A549 (cell line): ENCODE data around the gene XPC. TPM values are rescaled to one million over a fixed set of nuclear protein-coding genes. Genes with fewer than 3 reads are reported as not detected.

Experiments
- ATAC-seq, 2 experiments: fragments of 200-7000 bp in 1 of 2; fragments of >200 bp in 1 of 2; cut with Nextera tagmentation in 1 of 2; cut with Tn5 transposase in 1 of 2; 3 replicates each; pipeline versions ENCODE4 v1.8.0 to v1.9.1; 2018 to 2020; ENCODE audit warnings: mild to moderate bottlenecking in 1 of 2, moderate library complexity in 1 of 2
- CTCF ChIA-PET: fragments of 300-600 bp; sonication (Branson Sonifier 250); formaldehyde crosslinking; extraction: SDS; loops from one replicate; lab custom pipeline; 2021; ENCODE audit warnings: antibody characterized with exemption, inconsistent platforms; lab: Yijun Ruan, JAX
- POLR2A ChIA-PET: fragments of 350-600 bp; formaldehyde crosslinking; extraction: SDS; loops from one replicate; lab custom pipeline; 2021; ENCODE audit warnings: antibody characterized with exemption, inconsistent platforms; lab: Yijun Ruan, JAX
- DNase-seq, 2 experiments: peaks; one replicate each; pipeline versions ENCODE4 v3.0.0 to v3.0.0-alpha.2; 2011 to 2016; ENCODE audit warnings: low read depth in 1 of 2, low spot score in 1 of 2
- FAIRE-seq: peaks from 2 replicates; lab custom pipeline; 2011; peaks lifted over from hg19 to GRCh38; lab: Jason Lieb, UNC
- H3K27ac ChIP-seq, 2 experiments: fragments of >200 bp; sonication (Bioruptor Twin); formaldehyde crosslinking; 3 replicates each; pipeline ENCODE4 v1.5.1; 2016 to 2017
- H3K4me1 ChIP-seq: fragments of >200 bp; sonication (Bioruptor Twin); formaldehyde crosslinking; 3 replicates; pipeline ENCODE4 v1.6.1; 2016
- H3K4me2 ChIP-seq: fragments of >200 bp; sonication (Bioruptor Twin); formaldehyde crosslinking; 3 replicates; pipeline ENCODE4 v1.6.1; 2016
- H3K4me3 ChIP-seq: fragments of >200 bp; sonication (Bioruptor Twin); formaldehyde crosslinking; 3 replicates; pipeline ENCODE4 v1.5.1; 2016
- H3K9me3 ChIP-seq: fragments of >200 bp; sonication (Bioruptor Twin); formaldehyde crosslinking; 3 replicates; pipeline ENCODE4 v1.6.1; 2016
- BCL3 ChIP-seq: fragments of >200 bp; sonication (Bioruptor Twin); formaldehyde crosslinking; IDR thresholded peaks from 3 replicates; pipeline ENCODE4 v1.6.1; 2016
- BHLHE40 ChIP-seq: IDR thresholded peaks from 2 replicates; pipeline ENCODE4 v1.6.1; 2012; ENCODE audit warnings: low read depth, low read length, inconsistent platforms
- CEBPB ChIP-seq, 2 experiments: fragments of >200 bp in 1 of 2; sonication (Bioruptor Twin) in 1 of 2; formaldehyde crosslinking in 1 of 2; IDR thresholded peaks; 2 replicates each; pipeline ENCODE4 v1.6.1; 2012 to 2016
- CHD4 ChIP-seq: fragments of 200-600 bp; sonication (generic); IDR thresholded peaks from 2 replicates; pipeline ENCODE4 v1.6.1; 2016; ENCODE audit warnings: antibody characterized with exemption, mild to moderate bottlenecking, borderline replicate concordance
- CTCF ChIP-seq: fragments of >200 bp; sonication (Bioruptor Twin); formaldehyde crosslinking; IDR thresholded peaks from 3 replicates; pipeline ENCODE4 v1.5.1; 2016
- EHF ChIP-seq: fragments of 250-450 bp; sonication (Bioruptor Pico); IDR thresholded peaks from 2 replicates; pipeline ENCODE4 v1.5.0; 2020; ENCODE audit warnings: mild to moderate bottlenecking
- FOSL2 ChIP-seq, 2 experiments: fragments of 450-650 bp in 1 of 2; fragments of >200 bp in 1 of 2; sonication (Bioruptor Twin) in 1 of 2; formaldehyde crosslinking; IDR thresholded peaks; 2 replicates each; pipeline versions ENCODE4 v1.5.0 to v1.6.1; 2016 to 2020; ENCODE audit warnings: mild to moderate bottlenecking in 1 of 2, moderate library complexity in 1 of 2
- GATA3 ChIP-seq: IDR thresholded peaks from 2 replicates; pipeline ENCODE4 v1.6.1; 2012; ENCODE audit warnings: borderline replicate concordance
- HOXB13 ChIP-seq: fragments of 250-450 bp; sonication (Bioruptor Pico); IDR thresholded peaks from 2 replicates; pipeline ENCODE4 v1.5.0; 2020; ENCODE audit warnings: low read depth, mild to moderate bottlenecking, moderate library complexity
- HOXB5 ChIP-seq: fragments of 250-450 bp; sonication (Bioruptor Pico); IDR thresholded peaks from 2 replicates; pipeline ENCODE4 v1.5.0; 2020; ENCODE audit warnings: mild to moderate bottlenecking, moderate library complexity
- JUN ChIP-seq, 2 experiments: fragments of >200 bp; sonication (Bioruptor Twin); formaldehyde crosslinking; IDR thresholded peaks; 2 replicates in 1 of 2; 3 replicates in 1 of 2; pipeline ENCODE4 v1.6.1; 2016 to 2017
- JUNB ChIP-seq: fragments of >200 bp; sonication (Bioruptor Twin); formaldehyde crosslinking; IDR thresholded peaks from 2 replicates; pipeline ENCODE4 v1.6.1; 2016
- KDM5A ChIP-seq: fragments of 200-600 bp; sonication (generic); IDR thresholded peaks from 2 replicates; pipeline ENCODE4 v1.6.1; 2016; ENCODE audit warnings: antibody characterized with exemption, mild to moderate bottlenecking
- NFE2L2 ChIP-seq: fragments of 150-350 bp; conservative IDR thresholded peaks from 2 replicates; pipeline ENCODE4 v1.6.1; 2014; ENCODE audit warnings: low read length
- NPAS2 ChIP-seq: fragments of 250-450 bp; sonication (Bioruptor Pico); IDR thresholded peaks from 2 replicates; pipeline ENCODE4 v1.8.0; 2022; ENCODE audit warnings: mild to moderate bottlenecking, moderate library complexity, borderline replicate concordance
- RAD21 ChIP-seq, 2 experiments: fragments of >200 bp in 1 of 2; sonication (Bioruptor Twin) in 1 of 2; formaldehyde crosslinking in 1 of 2; IDR thresholded peaks in 1 of 2; conservative IDR thresholded peaks in 1 of 2; 2 replicates in 1 of 2; 3 replicates in 1 of 2; pipeline ENCODE4 v1.6.1; 2012 to 2018; ENCODE audit warnings: inconsistent platforms in 1 of 2
- RNF2 ChIP-seq: fragments of 200-600 bp; sonication (generic); IDR thresholded peaks from 2 replicates; pipeline ENCODE4 v1.6.1; 2016; ENCODE audit warnings: low read depth, mild to moderate bottlenecking, antibody characterized with exemption, moderate library complexity, borderline replicate concordance
- TFCP2L1 ChIP-seq: fragments of 250-450 bp; sonication (Bioruptor Pico); IDR thresholded peaks from 2 replicates; pipeline ENCODE4 v1.5.0; 2021; ENCODE audit warnings: mild to moderate bottlenecking
- ZFP36 ChIP-seq: fragments of 450-650 bp; IDR thresholded peaks from 2 replicates; pipeline ENCODE4 v1.6.1; 2014; ENCODE audit warnings: borderline replicate concordance; ENCODE audit not compliant: partially characterized antibody
- ZNF302 ChIP-seq: fragments of 250-450 bp; sonication (Bioruptor Pico); IDR thresholded peaks from 2 replicates; pipeline ENCODE4 v1.9.0; 2021; ENCODE audit warnings: inconsistent platforms, mild to moderate bottlenecking, moderate library complexity
- WGBS: methylation state at CpG from one replicate; pipeline ENCODE4 v1.1.6; 2017; ENCODE audit errors: missing lambda C conversion rate; 5-methylcytosine and 5-hydroxymethylcytosine counted together
- polyA plus RNA-seq, 4 experiments: library from polyadenylated mRNA; depleted of rRNA in 3 of 4; stranded (reverse); fragments of >200 nt; fragmentation: RNase III in 1 of 4; extraction: RNeasy Plus Mini Kit Qiagen cat#74134 plus additional on column Dnase treatment in 1 of 4; gene quantifications; 2 replicates in 3 of 4; 3 replicates in 1 of 4; pipeline ENCODE4 v1.2.3, GENCODE V29; 2011 to 2017
- TF ChIP-seq, protein P1 (sequence below): fragments of 250-450 bp; sonication (Bioruptor Pico); IDR thresholded peaks from 2 replicates; pipeline ENCODE4 v1.5.0; 2021; ENCODE audit warnings: mild to moderate bottlenecking, moderate library complexity, borderline replicate concordance

Gene XPC
- polyA plus RNA-seq, 2 of the 4 experiments (the other 2 are of a cell fraction) = 35.4 to 36.3 TPM

- DNase-seq (no peak), ATAC-seq (no peak), FAIRE-seq (no peak)
- Histone ChIP-seq H3K4me2 (no peak overlapping the region), H3K4me3 (no peak overlapping the region), H3K9me3 (no peaks in the 10 kb centered on the region), H3K4me1 (peaks cover 3% of the 10 kb centered on the region), H3K27ac (no peak overlapping the region)
- no peak for TF ChIP-seq RNF2
- ChIA-PET CTCF (interaction anchor here (0.9 to 2.9 kb wide), 5 partner anchors 8 to 25 kb away, joined by 3 to 10 read pairs (median 4); no protein-coding TSS in a partner anchor), POLR2A (interaction anchor here (1.3 to 1.7 kb wide), 2 partner anchors 8 to 26 kb away, joined by 3 to 4 read pairs; partner anchors contain the start of genes CHCHD4 and TMEM43)
- 93% methylated on average over 9 of the region's 9 CpGs for WGBS
These were observed 27.7 kb downstream of the XPC start for GRCh38 chr3:14150491-14151230.

- POLR2A ChIA-PET = interaction anchor here (0.7 to 1.7 kb wide), 3 partner anchors 9 to 28 kb away, joined by 3 to 4 read pairs (median 4); partner anchors contain the start of genes CHCHD4, LSM3, TMEM43 and XPC
These were observed 28.3 kb downstream of the XPC start for GRCh38 chr3:14150078-14150477.

DNA sequence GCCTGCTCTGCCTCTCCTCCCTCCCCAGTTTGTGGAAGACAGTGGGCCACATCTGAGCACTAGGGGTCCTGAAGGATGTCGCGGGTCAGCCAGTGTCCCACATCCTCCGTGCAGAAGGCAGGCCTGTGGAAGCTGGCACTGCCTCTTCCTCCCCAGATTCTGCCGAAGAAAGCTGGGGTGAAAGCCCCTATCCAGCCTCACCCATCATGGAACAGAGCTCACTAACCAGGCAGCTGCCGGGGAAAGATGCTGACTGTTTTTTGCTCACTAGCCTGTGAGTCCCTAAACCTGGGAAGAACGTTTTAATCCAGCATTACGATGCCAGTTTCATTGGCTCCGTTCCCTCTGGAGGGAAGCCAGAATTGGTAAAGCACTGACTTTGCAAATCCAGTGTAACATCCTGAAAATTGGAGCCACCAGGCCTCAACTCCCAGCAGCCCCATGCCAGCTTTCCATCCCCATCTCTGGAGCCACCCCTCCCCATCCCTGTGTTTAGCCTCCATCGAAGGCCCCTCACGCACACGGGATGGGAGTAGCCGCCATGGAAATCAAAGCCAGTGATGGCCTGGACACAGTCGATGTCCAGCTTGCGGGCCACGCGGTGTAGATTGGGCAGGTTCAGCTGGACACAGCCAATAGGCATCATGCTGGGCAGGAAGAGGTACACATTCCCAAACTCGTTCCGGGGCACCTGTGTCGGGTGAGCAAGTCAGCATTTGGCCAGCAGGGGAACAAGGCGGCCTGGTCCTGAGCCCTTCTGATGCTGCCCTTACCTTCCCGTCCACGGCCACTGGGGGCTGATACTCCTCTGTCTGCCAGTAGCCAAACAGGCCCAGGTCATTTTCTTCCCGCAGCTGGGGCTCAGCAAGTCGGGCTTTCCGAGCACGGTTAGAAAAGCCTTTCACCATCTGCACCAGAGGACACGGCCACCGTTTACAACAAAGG, 30.1 kb downstream of the XPC start:
- H3K4me1 ChIP-seq = peaks cover 25% of the 10 kb centered on the region
- no peaks in the 10 kb centered on the region for H3K9me3 ChIP-seq
- no peak overlapping the region for H3K4me2 ChIP-seq
- DNase-seq (no peak), ATAC-seq (no peak), FAIRE-seq (no peak)
- H3K27ac ChIP-seq = no peak overlapping the region
- WGBS = 95% methylated on average over 25 of the region's 28 CpGs
- no peak overlapping the region for H3K4me3 ChIP-seq
- ChIA-PET POLR2A (interaction anchor here (1.7 kb wide), 1 partner anchor 31 kb away, joined by 4 read pairs; the partner anchor contains the start of gene LSM3), CTCF (interaction anchor here (1.0 to 2.9 kb wide), 3 partner anchors 23 to 55 kb away, joined by 3 to 10 read pairs (median 5); no protein-coding TSS in a partner anchor)
- TF ChIP-seq CHD4 (no peak), KDM5A (no peak), NPAS2 (no peak), EHF (CRISPR knock-in tag) (no peak), RAD21 (conservative IDR thresholded peaks at IDR 0.05 in 1 of 2, IDR thresholded peaks at IDR 0.05 in 1 of 2) (no peak), CEBPB (IDR thresholded peaks at IDR 0.05) (no peak), ZFP36 (no peak), TFCP2L1 (no peak), JUNB (no peak), RNF2 (no peak), ZNF302 (CRISPR knock-in tag) (no peak), FOSL2 (IDR thresholded peaks at IDR 0.05) (no peak), FOSL2 (CRISPR knock-in tag; IDR thresholded peaks at IDR 0.05) (no peak), HOXB5 (CRISPR knock-in tag) (no peak), CTCF (no peak), GATA3 (no peak), BCL3 (no peak), BHLHE40 (no peak)
- TF ChIP-seq, protein P1, sequence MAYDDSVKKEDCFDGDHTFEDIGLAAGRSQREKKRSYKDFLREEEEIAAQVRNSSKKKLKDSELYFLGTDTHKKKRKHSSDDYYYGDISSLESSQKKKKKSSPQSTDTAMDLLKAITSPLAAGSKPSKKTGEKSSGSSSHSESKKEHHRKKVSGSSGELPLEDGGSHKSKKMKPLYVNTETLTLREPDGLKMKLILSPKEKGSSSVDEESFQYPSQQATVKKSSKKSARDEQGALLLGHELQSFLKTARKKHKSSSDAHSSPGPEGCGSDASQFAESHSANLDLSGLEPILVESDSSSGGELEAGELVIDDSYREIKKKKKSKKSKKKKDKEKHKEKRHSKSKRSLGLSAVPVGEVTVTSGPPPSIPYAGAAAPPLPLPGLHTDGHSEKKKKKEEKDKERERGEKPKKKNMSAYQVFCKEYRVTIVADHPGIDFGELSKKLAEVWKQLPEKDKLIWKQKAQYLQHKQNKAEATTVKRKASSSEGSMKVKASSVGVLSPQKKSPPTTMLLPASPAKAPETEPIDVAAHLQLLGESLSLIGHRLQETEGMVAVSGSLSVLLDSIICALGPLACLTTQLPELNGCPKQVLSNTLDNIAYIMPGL (CRISPR knock-in tag) = no peak

More at GRCh38 chr3:14150078-14150477, 28.3 kb downstream of the XPC start:
- DNase-seq (no peak), FAIRE-seq (no peak), ATAC-seq (no peak)
- no peak overlapping the region for H3K27ac ChIP-seq
- H3K4me1 ChIP-seq = peaks cover 9% of the 10 kb centered on the region
- no peaks in the 10 kb centered on the region for H3K9me3 ChIP-seq
- WGBS = 98% methylated on average over 9 of the region's 9 CpGs
- no peak overlapping the region for H3K4me2 ChIP-seq
- CTCF ChIA-PET = interaction anchor here (1.5 to 2.9 kb wide), 3 partner anchors 9 to 26 kb away, joined by 3 to 10 read pairs (median 5); no protein-coding TSS in a partner anchor
- no peak overlapping the region for H3K4me3 ChIP-seq
- TF ChIP-seq HOXB13 (CRISPR knock-in tag) (no peak), RNF2 (no peak), NFE2L2 (no peak), JUN (IDR thresholded peaks at IDR 0.05) (no peak)
